ENCODE data around the gene LRRN4.

LRRN4 gene

DNA sequence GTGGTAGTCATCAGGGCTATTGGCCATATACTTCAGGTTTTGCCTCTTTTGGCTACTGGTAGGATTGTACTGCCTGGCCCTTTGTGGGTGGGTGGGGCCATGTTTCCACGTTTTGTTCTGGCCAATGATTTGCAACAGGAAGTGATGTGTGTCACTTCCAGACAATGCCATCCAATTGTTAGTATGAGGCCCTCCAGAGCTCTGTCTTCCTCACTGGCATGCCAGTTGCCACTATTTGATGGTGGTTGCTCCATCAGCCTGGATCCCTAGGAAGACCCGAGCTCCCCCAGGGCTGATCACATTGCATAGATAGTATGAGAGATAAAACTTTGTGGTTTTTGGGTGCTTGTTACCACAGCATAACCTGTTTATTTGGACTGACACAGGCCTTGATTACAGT is 7.7 kb upstream of the LRRN4 start:
- Histone ChIP-seq H3K4me1 (ENCODE audit: control extremely low read depth in 1 of 4, control insufficient read depth in 4 of 4, insufficient read depth in 4 of 4, low read length in 3 of 4) (peaks cover 0 to 9% (median 6%) of the 10 kb centered on the region in 4 experiments), H3K27ac (ENCODE audit: insufficient read depth in 1 of 2, low read depth in 1 of 2, low read length in 2 of 2, poor library complexity in 1 of 2, severe bottlenecking in 2 of 2) (no peak overlapping the region), H3K9me3 (ENCODE audit: control extremely low read depth in 1 of 5, control insufficient read depth in 4 of 5, insufficient read depth in 2 of 5, low read depth in 1 of 5, low read length in 4 of 5) (no peaks in the 10 kb centered on the region), H3K27me3 (replicated peaks in 2 of 5; ENCODE audit: control insufficient read depth in 4 of 5, insufficient read depth in 5 of 5, low read length in 4 of 5) (peaks cover 0 to 12% (median 4%) of the 10 kb centered on the region in 5 experiments), H3K4me3 (ENCODE audit: control insufficient read depth in 1 of 7, extremely low read depth in 1 of 7, insufficient read depth in 4 of 7, low read depth in 2 of 7, low read length in 6 of 7) (no peak overlapping the region), H3K36me3 (ENCODE audit: control insufficient read depth in 4 of 4, insufficient read depth in 4 of 4, low read length in 3 of 4) (no peaks in the 10 kb centered on the region)
- ChIA-PET POLR2A (no interaction called here), CTCF (no interaction called here)
- WGBS (ENCODE audit: insufficient coverage), result no CpG with 5 or more reads among the region's 2 CpGs
- no peak for DNase-seq

DNA sequence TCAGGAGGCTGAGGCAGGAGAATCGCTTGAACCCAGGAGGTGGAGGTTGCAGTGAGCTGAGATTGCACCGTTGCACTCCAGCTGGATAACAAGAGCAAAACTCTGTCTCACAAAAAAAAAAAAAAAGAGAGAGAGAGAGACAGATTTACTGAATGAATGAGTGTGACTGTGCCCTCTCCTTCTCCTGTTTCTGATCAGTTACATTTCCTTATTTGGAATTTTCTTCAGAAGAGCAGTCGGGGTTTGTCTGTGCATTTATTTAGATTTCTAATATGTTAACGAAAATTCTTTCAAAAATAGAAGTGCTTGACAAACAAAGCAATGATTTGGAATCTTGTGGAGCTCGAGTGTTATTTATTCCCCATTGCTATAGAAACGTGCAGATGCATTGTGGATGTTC is 6.4 kb upstream of the LRRN4 start:
- H3K36me3 ChIP-seq (ENCODE audit: control insufficient read depth in 4 of 4, insufficient read depth in 4 of 4, low read length in 3 of 4), result no peaks in the 10 kb centered on the region
- no peaks in the 10 kb centered on the region for H3K9me3 ChIP-seq (ENCODE audit: control extremely low read depth in 1 of 5, control insufficient read depth in 4 of 5, insufficient read depth in 2 of 5, low read depth in 1 of 5, low read length in 4 of 5)
- peaks cover 0 to 22% (median 7%) of the 10 kb centered on the region in 5 experiments for H3K27me3 ChIP-seq (replicated peaks in 2 of 5; ENCODE audit: control insufficient read depth in 4 of 5, insufficient read depth in 5 of 5, low read length in 4 of 5)
- 100% methylated on average over 3 of the region's 6 CpGs for WGBS (ENCODE audit: insufficient coverage)
- CTCF ChIA-PET, result interaction anchor here (0.6 to 2.0 kb wide), 2 partner anchors 26 to 79 kb away, joined by 3 to 4 read pairs; no protein-coding TSS in a partner anchor
- H3K27ac ChIP-seq (ENCODE audit: insufficient read depth in 1 of 2, low read depth in 1 of 2, low read length in 2 of 2, poor library complexity in 1 of 2, severe bottlenecking in 2 of 2), result no peak overlapping the region
- POLR2A ChIA-PET, result no interaction called here
- peaks cover 0 to 9% (median 6%) of the 10 kb centered on the region in 4 experiments for H3K4me1 ChIP-seq (ENCODE audit: control extremely low read depth in 1 of 4, control insufficient read depth in 4 of 4, insufficient read depth in 4 of 4, low read length in 3 of 4)
- no peak for DNase-seq
- H3K4me3 ChIP-seq (ENCODE audit: control insufficient read depth in 1 of 7, extremely low read depth in 1 of 7, insufficient read depth in 4 of 7, low read depth in 2 of 7, low read length in 6 of 7), result no peak overlapping the region

DNA sequence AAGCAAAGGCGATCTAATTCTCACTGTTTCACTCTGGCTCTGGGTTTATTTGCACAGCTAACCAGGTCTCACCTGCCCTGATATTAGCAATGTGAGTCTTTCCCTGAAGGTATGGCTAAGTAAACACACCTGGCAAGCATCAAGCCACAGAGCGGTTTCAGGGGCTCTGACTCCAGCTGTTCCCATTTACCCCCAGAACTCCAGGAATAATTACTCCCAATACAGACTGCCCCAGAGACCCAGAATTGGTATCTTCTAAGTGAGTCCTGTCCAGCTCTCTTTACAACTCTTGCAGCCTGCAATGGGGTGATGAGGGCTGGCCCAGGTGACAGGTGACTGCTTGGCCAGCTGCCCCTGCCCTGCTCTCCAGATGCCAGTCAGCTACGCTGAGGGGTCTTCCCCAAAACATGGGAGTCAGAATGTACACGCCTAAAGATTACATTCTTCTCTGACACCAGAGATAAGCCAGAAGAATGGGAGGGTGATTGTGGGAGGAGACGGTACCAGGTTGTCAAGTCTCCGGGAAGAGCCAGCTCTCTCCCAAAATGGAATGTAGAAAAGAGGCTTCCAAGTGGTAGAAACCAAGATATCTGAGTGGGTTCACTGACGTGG is 4.9 kb upstream of the LRRN4 start:
- H3K27me3 ChIP-seq (replicated peaks in 2 of 5; ENCODE audit: control insufficient read depth in 4 of 5, insufficient read depth in 5 of 5, low read length in 4 of 5), result peaks cover 0 to 28% (median 11%) of the 10 kb centered on the region in 5 experiments
- ChIA-PET CTCF (interaction anchor here (0.9 to 2.0 kb wide), 4 partner anchors 16 to 24 kb away, joined by 3 to 4 read pairs (median 4); no protein-coding TSS in a partner anchor), POLR2A (no interaction called here)
- H3K4me1 ChIP-seq (ENCODE audit: control extremely low read depth in 1 of 4, control insufficient read depth in 4 of 4, insufficient read depth in 4 of 4, low read length in 3 of 4), result peaks cover 0 to 9% (median 6%) of the 10 kb centered on the region in 4 experiments
- H3K36me3 ChIP-seq (ENCODE audit: control insufficient read depth in 4 of 4, insufficient read depth in 4 of 4, low read length in 3 of 4), result no peaks in the 10 kb centered on the region
- no peak for DNase-seq
- WGBS (ENCODE audit: insufficient coverage), result 65% methylated on average over 6 of the region's 7 CpGs
- no peaks in the 10 kb centered on the region for H3K9me3 ChIP-seq (ENCODE audit: control extremely low read depth in 1 of 5, control insufficient read depth in 4 of 5, insufficient read depth in 2 of 5, low read depth in 1 of 5, low read length in 4 of 5)
- no peak overlapping the region for H3K27ac ChIP-seq (ENCODE audit: insufficient read depth in 1 of 2, low read depth in 1 of 2, low read length in 2 of 2, poor library complexity in 1 of 2, severe bottlenecking in 2 of 2)
- no peak overlapping the region for H3K4me3 ChIP-seq (ENCODE audit: control insufficient read depth in 1 of 7, extremely low read depth in 1 of 7, insufficient read depth in 4 of 7, low read depth in 2 of 7, low read length in 6 of 7)

DNA sequence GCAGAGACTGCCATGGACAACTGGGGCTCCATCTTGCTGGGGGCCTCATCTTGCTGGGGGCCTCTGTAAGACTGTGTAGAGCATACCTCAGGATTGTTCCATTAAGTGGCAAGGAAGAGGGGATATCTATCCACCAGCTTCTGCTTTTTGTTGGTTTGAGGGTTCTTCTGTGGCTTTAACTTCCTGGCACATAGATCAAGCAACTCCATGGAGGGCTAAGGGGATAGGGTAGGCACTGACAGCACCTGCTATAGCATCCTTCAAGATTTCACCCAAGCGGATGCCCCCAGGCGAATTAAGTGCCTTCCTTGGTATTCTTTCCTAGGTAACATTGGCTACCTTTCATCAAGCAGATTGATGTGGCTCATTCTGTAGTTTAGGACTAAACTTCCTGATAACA is 3.8 kb upstream of the LRRN4 start:
- POLR2A ChIA-PET, result interaction anchor here (0.6 kb wide), 1 partner anchor 9 kb away, joined by 3 read pairs; no protein-coding TSS in a partner anchor
- WGBS (ENCODE audit: insufficient coverage), result 6% methylated on average over 2 of the region's 2 CpGs

DNA sequence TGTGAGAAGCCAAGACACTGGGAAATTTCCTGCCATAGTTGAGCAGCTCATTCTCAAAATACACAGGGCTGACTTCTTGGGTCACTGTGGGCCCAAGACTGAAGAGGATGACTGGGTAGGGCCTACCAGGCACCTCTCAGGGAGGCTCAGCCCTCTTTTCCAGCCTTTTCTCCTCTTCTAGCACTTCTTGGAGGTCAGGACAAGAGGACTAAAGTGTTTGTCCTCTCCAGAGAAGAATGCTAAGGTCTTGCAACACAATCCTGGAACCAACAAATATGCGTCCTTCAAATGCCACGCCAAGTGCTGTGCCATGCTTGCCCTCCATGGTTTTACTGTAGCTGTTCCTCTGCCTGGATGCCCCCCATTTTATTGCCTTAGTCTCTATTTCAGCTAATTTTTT is 3.3 kb upstream of the LRRN4 start:
- Histone ChIP-seq H3K36me3 (ENCODE audit: control insufficient read depth in 4 of 4, insufficient read depth in 4 of 4, low read length in 3 of 4) (no peaks in the 10 kb centered on the region), H3K27ac (ENCODE audit: insufficient read depth in 1 of 2, low read depth in 1 of 2, low read length in 2 of 2, poor library complexity in 1 of 2, severe bottlenecking in 2 of 2) (no peak overlapping the region), H3K4me1 (ENCODE audit: control extremely low read depth in 1 of 4, control insufficient read depth in 4 of 4, insufficient read depth in 4 of 4, low read length in 3 of 4) (peaks cover 0 to 16% (median 13%) of the 10 kb centered on the region in 4 experiments), H3K27me3 (replicated peaks in 2 of 5; ENCODE audit: control insufficient read depth in 4 of 5, insufficient read depth in 5 of 5, low read length in 4 of 5) (peaks cover 2 to 44% (median 25%) of the 10 kb centered on the region in 5 experiments), H3K4me3 (ENCODE audit: control insufficient read depth in 1 of 7, extremely low read depth in 1 of 7, insufficient read depth in 4 of 7, low read depth in 2 of 7, low read length in 6 of 7) (no peak overlapping the region), H3K9me3 (ENCODE audit: control extremely low read depth in 1 of 5, control insufficient read depth in 4 of 5, insufficient read depth in 2 of 5, low read depth in 1 of 5, low read length in 4 of 5) (no peaks in the 10 kb centered on the region)
- 97% methylated on average over 2 of the region's 2 CpGs for WGBS (ENCODE audit: insufficient coverage)
- POLR2A ChIA-PET, result interaction anchor here (0.6 kb wide), 1 partner anchor 10 kb away, joined by 3 read pairs; no protein-coding TSS in a partner anchor
- CTCF ChIA-PET, result interaction anchor here (0.9 to 1.6 kb wide), 3 partner anchors 17 to 47 kb away, joined by 3 to 5 read pairs (median 3); no protein-coding TSS in a partner anchor
- DNase-seq, result no peak

More for the DNA sequence above, 3.8 kb upstream of the LRRN4 start:
- no peak overlapping the region for H3K4me3 ChIP-seq (ENCODE audit: control insufficient read depth in 1 of 7, extremely low read depth in 1 of 7, insufficient read depth in 4 of 7, low read depth in 2 of 7, low read length in 6 of 7)
- CTCF ChIA-PET, result interaction anchor here (0.9 to 1.6 kb wide), 4 partner anchors 15 to 47 kb away, joined by 3 to 5 read pairs (median 3); no protein-coding TSS in a partner anchor
- H3K27ac ChIP-seq (ENCODE audit: insufficient read depth in 1 of 2, low read depth in 1 of 2, low read length in 2 of 2, poor library complexity in 1 of 2, severe bottlenecking in 2 of 2), result no peak overlapping the region
- peak; percentile 72 to 92 (median 92) for DNase-seq
- H3K36me3 ChIP-seq (ENCODE audit: control insufficient read depth in 4 of 4, insufficient read depth in 4 of 4, low read length in 3 of 4), result no peaks in the 10 kb centered on the region
- peaks cover 2 to 39% (median 22%) of the 10 kb centered on the region in 5 experiments for H3K27me3 ChIP-seq (replicated peaks in 2 of 5; ENCODE audit: control insufficient read depth in 4 of 5, insufficient read depth in 5 of 5, low read length in 4 of 5)
- no peaks in the 10 kb centered on the region for H3K9me3 ChIP-seq (ENCODE audit: control extremely low read depth in 1 of 5, control insufficient read depth in 4 of 5, insufficient read depth in 2 of 5, low read depth in 1 of 5, low read length in 4 of 5)
- peaks cover 0 to 11% (median 8%) of the 10 kb centered on the region in 4 experiments for H3K4me1 ChIP-seq (ENCODE audit: control extremely low read depth in 1 of 4, control insufficient read depth in 4 of 4, insufficient read depth in 4 of 4, low read length in 3 of 4)

DNA sequence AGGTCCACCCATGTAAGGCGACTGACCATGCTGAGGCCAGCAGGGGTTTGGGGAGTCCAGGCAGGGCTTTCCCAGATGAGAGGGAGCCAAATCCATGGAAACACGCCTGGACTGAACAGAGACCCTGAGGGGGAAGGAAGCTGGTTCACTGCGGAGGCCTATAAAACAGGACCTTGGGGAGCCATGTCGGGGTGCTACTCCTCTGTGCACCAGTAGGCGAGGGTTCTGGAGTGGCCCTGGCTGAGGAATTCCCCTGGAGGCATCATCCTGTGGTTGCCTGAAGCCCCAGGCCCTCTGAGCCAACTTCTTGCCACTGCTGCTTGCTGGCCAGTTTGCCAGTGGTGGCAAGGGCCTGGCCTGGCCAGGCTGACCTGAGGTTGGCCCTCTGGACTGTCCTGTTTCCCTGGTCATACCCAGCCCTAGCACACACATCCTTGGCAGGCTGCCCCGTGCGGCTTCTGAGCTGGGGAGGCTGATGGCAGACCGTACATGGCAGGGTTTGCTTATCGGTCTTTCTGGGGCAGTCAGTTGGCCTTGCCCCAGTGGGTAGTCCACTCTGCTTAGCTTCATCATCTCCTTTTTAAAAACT is 2.2 kb upstream of the LRRN4 start:
- DNase-seq, result peak in 1 of 3 donors; percentile 9
- H3K4me1 ChIP-seq (ENCODE audit: control extremely low read depth in 1 of 4, control insufficient read depth in 4 of 4, insufficient read depth in 4 of 4, low read length in 3 of 4), result peaks cover 0 to 26% (median 23%) of the 10 kb centered on the region in 4 experiments
- POLR2A ChIA-PET, result no interaction called here
- 98% methylated on average over 8 of the region's 9 CpGs for WGBS (ENCODE audit: insufficient coverage)
- CTCF ChIA-PET, result interaction anchor here (0.9 kb wide), 1 partner anchor 18 kb away, joined by 4 read pairs; no protein-coding TSS in a partner anchor
- no peak overlapping the region for H3K4me3 ChIP-seq (ENCODE audit: control insufficient read depth in 1 of 7, extremely low read depth in 1 of 7, insufficient read depth in 4 of 7, low read depth in 2 of 7, low read length in 6 of 7)
- no peak overlapping the region for H3K27ac ChIP-seq (ENCODE audit: insufficient read depth in 1 of 2, low read depth in 1 of 2, low read length in 2 of 2, poor library complexity in 1 of 2, severe bottlenecking in 2 of 2)
- H3K36me3 ChIP-seq (ENCODE audit: control insufficient read depth in 4 of 4, insufficient read depth in 4 of 4, low read length in 3 of 4), result no peaks in the 10 kb centered on the region
- peaks cover 2 to 55% (median 34%) of the 10 kb centered on the region in 5 experiments for H3K27me3 ChIP-seq (replicated peaks in 2 of 5; ENCODE audit: control insufficient read depth in 4 of 5, insufficient read depth in 5 of 5, low read length in 4 of 5)
- H3K9me3 ChIP-seq (ENCODE audit: control extremely low read depth in 1 of 5, control insufficient read depth in 4 of 5, insufficient read depth in 2 of 5, low read depth in 1 of 5, low read length in 4 of 5), result no peaks in the 10 kb centered on the region
